ENCODE data around the gene KCNK10.

The KCNK10 gene

DNA sequence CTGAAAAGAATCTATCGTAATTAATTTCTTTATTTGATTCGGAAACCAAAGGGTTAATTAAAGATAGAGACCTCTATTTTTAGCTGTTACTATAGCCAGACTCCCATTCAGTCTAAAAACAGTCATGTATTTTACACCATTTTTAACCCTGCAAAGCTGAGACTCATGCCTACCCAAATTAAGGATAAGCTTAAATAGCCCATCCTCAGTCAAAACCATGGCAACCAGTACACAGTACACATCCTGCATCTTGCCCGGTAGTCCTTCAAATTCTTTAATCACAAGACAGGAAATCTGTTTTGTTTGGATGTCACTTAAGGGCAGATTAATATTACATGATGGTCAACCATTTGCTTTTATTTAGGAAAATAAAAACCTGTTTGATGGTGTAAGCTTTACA lies 25.5 kb upstream of the KCNK10 start:
- Histone ChIP-seq H3K36me3 (replicated peaks; ENCODE audit: low read depth, low read length) (no peaks in the 10 kb centered on the region), H3K4me2 (ENCODE audit: low read length) (no peak overlapping the region), H3K27ac (ENCODE audit: low read length) (no peak overlapping the region), H3K4me3 (ENCODE audit: low read length) (no peak overlapping the region), H3K9me3 (ENCODE audit: insufficient read depth, low read length) (no peaks in the 10 kb centered on the region), H4K20me1 (ENCODE audit: insufficient read depth, low read length) (no peaks in the 10 kb centered on the region), H3K4me1 (ENCODE audit: low read length) (no peaks in the 10 kb centered on the region), H3K79me2 (ENCODE audit: low read length) (no peaks in the 10 kb centered on the region), H3K9ac (ENCODE audit: low read length) (no peak overlapping the region), H3K27me3 (ENCODE audit: low read depth, low read length) (no peaks in the 10 kb centered on the region), H2AFZ (ENCODE audit: low read depth, low read length) (no peak overlapping the region)
- TF ChIP-seq, protein P1, sequence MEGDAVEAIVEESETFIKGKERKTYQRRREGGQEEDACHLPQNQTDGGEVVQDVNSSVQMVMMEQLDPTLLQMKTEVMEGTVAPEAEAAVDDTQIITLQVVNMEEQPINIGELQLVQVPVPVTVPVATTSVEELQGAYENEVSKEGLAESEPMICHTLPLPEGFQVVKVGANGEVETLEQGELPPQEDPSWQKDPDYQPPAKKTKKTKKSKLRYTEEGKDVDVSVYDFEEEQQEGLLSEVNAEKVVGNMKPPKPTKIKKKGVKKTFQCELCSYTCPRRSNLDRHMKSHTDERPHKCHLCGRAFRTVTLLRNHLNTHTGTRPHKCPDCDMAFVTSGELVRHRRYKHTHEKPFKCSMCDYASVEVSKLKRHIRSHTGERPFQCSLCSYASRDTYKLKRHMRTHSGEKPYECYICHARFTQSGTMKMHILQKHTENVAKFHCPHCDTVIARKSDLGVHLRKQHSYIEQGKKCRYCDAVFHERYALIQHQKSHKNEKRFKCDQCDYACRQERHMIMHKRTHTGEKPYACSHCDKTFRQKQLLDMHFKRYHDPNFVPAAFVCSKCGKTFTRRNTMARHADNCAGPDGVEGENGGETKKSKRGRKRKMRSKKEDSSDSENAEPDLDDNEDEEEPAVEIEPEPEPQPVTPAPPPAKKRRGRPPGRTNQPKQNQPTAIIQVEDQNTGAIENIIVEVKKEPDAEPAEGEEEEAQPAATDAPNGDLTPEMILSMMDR (IDR thresholded peaks at IDR 0.05; ENCODE audit: low read depth, low read length): no peak
- no peak for TF ChIP-seq EZH2phosphoT487 (IDR thresholded peaks at IDR 0.05; ENCODE audit: low read depth)

DNA sequence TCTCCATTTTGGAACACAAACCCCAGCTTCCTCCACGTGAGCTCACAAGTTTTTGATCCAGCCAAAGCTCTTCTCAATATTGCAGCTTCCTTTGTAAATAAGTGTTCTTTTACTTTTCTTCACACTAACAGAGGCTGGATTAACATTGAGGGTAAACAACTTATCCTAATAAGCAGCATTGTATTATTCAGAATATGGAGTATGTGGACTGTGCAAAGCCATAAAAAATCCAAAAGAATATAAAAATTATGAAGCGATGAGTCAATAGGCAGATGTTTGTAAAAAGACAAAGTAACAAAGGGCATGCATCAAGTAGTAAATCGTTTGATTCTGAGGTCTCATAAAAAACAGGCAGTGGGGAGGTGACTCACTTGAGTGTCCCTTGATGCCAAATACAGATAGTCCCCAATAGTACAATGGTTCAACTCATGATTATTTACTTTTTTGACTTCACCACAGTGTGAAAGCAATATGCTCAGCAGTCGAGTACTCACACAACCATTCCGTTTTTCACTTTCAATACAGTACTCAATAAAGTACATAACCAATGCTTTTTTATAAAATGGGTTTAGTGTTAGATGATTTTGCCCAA lies 23.1 kb upstream of the KCNK10 start:
- H3K27ac ChIP-seq (ENCODE audit: low read length): no peak overlapping the region
- no peak overlapping the region for H3K4me2 ChIP-seq (ENCODE audit: low read length)
- no peak overlapping the region for H2AFZ ChIP-seq (ENCODE audit: low read depth, low read length)
- H3K9me3 ChIP-seq (ENCODE audit: insufficient read depth, low read length): no peaks in the 10 kb centered on the region
- H3K4me3 ChIP-seq (ENCODE audit: low read length): no peak overlapping the region
- no peaks in the 10 kb centered on the region for H3K4me1 ChIP-seq (ENCODE audit: low read length)
- H4K20me1 ChIP-seq (ENCODE audit: insufficient read depth, low read length): no peaks in the 10 kb centered on the region
- no peaks in the 10 kb centered on the region for H3K79me2 ChIP-seq (ENCODE audit: low read length)
- TF ChIP-seq EZH2phosphoT487 (IDR thresholded peaks at IDR 0.05; ENCODE audit: low read depth): no peak
- TF ChIP-seq, protein P1 (IDR thresholded peaks at IDR 0.05; ENCODE audit: low read depth, low read length): no peak
- H3K27me3 ChIP-seq (ENCODE audit: low read depth, low read length): no peaks in the 10 kb centered on the region
- H3K36me3 ChIP-seq (replicated peaks; ENCODE audit: low read depth, low read length): no peaks in the 10 kb centered on the region
- no peak overlapping the region for H3K9ac ChIP-seq (ENCODE audit: low read length)

DNA sequence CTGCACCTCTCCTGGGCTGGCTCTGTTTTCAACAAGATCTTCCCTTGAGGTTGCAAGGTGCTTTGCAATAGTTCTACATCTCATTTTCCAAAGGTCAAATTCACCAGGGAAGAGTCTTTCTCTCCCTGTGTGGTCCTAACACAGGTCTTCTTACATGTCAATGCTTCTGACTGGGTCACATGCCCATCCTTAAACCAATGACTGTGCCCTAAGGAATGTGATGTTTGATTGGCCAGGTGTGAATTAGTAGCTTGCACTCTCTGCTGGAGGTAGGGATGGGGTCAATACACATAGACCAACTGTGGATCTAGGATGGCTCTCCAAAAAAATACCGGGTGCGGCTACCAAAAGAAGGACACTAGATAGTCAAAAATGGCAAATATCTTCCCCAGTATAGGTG lies 19.9 kb upstream of the KCNK10 start:
- H3K79me2 ChIP-seq (ENCODE audit: low read length): no peaks in the 10 kb centered on the region
- TF ChIP-seq, protein P1 (IDR thresholded peaks at IDR 0.05; ENCODE audit: low read depth, low read length): no peak
- no peak overlapping the region for H3K27ac ChIP-seq (ENCODE audit: low read length)
- H4K20me1 ChIP-seq (ENCODE audit: insufficient read depth, low read length): no peaks in the 10 kb centered on the region
- H3K9ac ChIP-seq (ENCODE audit: low read length): no peak overlapping the region
- H3K4me1 ChIP-seq (ENCODE audit: low read length): no peaks in the 10 kb centered on the region
- no peaks in the 10 kb centered on the region for H3K9me3 ChIP-seq (ENCODE audit: insufficient read depth, low read length)
- no peaks in the 10 kb centered on the region for H3K27me3 ChIP-seq (ENCODE audit: low read depth, low read length)
- no peak overlapping the region for H2AFZ ChIP-seq (ENCODE audit: low read depth, low read length)
- H3K36me3 ChIP-seq (replicated peaks; ENCODE audit: low read depth, low read length): no peaks in the 10 kb centered on the region
- no peak overlapping the region for H3K4me2 ChIP-seq (ENCODE audit: low read length)
- H3K4me3 ChIP-seq (ENCODE audit: low read length): no peak overlapping the region

DNA sequence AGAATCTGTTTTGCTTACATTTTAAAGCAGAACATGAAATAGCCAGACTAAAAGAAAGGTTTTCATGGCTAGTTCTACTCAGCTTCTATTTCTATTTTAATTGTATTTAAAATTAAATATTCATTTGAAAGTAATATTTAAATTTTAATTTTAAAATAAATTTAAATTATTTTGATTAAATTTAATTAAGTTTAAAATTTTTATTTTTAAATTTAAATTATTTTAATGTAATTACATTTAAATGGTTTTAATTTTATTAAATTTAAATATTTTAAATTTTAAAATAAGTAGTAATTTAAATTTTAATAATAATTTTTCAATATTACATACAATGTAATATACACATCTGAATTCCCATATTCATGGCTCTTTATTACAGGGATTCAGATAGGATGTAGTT lies 17.3 kb upstream of the KCNK10 start:
- Histone ChIP-seq H3K4me1 (ENCODE audit: low read length) (no peaks in the 10 kb centered on the region), H3K9me3 (ENCODE audit: insufficient read depth, low read length) (no peaks in the 10 kb centered on the region), H3K9ac (ENCODE audit: low read length) (no peak overlapping the region), H2AFZ (ENCODE audit: low read depth, low read length) (no peak overlapping the region), H3K36me3 (replicated peaks; ENCODE audit: low read depth, low read length) (no peaks in the 10 kb centered on the region), H3K4me2 (ENCODE audit: low read length) (no peak overlapping the region), H3K27me3 (ENCODE audit: low read depth, low read length) (no peaks in the 10 kb centered on the region), H3K79me2 (ENCODE audit: low read length) (no peaks in the 10 kb centered on the region), H3K4me3 (ENCODE audit: low read length) (no peak overlapping the region), H3K27ac (ENCODE audit: low read length) (no peak overlapping the region), H4K20me1 (ENCODE audit: insufficient read depth, low read length) (no peaks in the 10 kb centered on the region)
- TF ChIP-seq, protein P1 (IDR thresholded peaks at IDR 0.05; ENCODE audit: low read depth, low read length): no peak
- TF ChIP-seq EZH2phosphoT487 (IDR thresholded peaks at IDR 0.05; ENCODE audit: low read depth): no peak

All from OCI-LY3 (cell line).